PFSK-1 (cell line): ENCODE results near the gene MYH10.

Source experiments
- FOXP2 ChIP-seq: optimal IDR thresholded peaks from 2 replicates; pipeline ENCODE3; 2011; ENCODE audit warnings: borderline replicate concordance, control low read depth, inconsistent platforms; ENCODE audit not compliant: insufficient read depth; ENCODE audit errors: extremely low read length, extremely low read depth
- TAF1 ChIP-seq: IDR thresholded peaks from 2 replicates; pipeline ENCODE4 v1.6.1; 2012; ENCODE audit warnings: low read length, control low read depth, borderline replicate concordance; ENCODE audit not compliant: insufficient read depth
- TF ChIP-seq, protein P1 (sequence below), 2 experiments: IDR thresholded peaks; 2 replicates each; pipeline versions ENCODE4 v1.6.1 to v1.8.0; 2011 to 2012; ENCODE audit warnings: low read depth in 2 of 2, low read length in 2 of 2, control low read depth in 1 of 2, inconsistent platforms in 1 of 2, mild to moderate bottlenecking in 1 of 2, moderate library complexity in 1 of 2; ENCODE audit not compliant: insufficient read depth in 1 of 2

DNA sequence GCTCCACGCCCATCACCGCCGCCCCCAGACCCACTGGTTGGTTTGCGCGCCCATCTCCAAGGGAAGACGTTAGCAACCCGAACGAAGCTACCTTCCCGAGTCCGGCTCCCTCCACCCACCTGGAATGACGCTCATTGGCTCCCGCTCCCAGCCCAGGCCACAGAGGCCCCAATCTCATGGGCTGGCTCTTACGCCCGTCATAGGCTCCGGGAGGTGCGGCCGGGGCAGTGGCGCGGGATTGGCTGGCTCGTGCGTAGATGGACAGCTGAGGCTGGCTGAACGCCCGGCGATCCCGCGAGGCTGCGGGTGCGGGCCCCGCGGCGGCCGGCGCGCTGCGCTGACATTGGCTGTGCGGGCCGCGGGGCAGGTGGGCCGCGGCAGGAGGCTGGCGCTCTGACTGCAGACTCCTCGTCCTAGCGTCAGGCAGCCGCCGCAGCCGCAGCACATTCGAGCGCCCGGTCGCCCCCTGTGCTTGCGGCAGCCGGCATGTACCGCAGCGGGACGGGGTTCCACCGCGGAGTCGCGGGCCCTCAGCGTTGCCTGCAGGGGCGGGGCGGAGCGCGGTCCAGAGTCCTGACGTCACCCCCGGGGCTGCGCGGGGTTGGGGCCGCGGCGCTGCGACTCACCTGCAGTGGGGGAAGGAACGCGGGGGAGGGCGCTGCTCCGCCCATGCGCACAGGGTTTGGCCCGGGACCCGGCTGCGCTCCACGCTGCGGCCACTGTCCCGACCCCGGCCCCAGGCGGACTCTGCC, 453 bp upstream of the MYH10 start:
- peak; percentile 52 for TF ChIP-seq FOXP2
- TF ChIP-seq, protein P1, sequence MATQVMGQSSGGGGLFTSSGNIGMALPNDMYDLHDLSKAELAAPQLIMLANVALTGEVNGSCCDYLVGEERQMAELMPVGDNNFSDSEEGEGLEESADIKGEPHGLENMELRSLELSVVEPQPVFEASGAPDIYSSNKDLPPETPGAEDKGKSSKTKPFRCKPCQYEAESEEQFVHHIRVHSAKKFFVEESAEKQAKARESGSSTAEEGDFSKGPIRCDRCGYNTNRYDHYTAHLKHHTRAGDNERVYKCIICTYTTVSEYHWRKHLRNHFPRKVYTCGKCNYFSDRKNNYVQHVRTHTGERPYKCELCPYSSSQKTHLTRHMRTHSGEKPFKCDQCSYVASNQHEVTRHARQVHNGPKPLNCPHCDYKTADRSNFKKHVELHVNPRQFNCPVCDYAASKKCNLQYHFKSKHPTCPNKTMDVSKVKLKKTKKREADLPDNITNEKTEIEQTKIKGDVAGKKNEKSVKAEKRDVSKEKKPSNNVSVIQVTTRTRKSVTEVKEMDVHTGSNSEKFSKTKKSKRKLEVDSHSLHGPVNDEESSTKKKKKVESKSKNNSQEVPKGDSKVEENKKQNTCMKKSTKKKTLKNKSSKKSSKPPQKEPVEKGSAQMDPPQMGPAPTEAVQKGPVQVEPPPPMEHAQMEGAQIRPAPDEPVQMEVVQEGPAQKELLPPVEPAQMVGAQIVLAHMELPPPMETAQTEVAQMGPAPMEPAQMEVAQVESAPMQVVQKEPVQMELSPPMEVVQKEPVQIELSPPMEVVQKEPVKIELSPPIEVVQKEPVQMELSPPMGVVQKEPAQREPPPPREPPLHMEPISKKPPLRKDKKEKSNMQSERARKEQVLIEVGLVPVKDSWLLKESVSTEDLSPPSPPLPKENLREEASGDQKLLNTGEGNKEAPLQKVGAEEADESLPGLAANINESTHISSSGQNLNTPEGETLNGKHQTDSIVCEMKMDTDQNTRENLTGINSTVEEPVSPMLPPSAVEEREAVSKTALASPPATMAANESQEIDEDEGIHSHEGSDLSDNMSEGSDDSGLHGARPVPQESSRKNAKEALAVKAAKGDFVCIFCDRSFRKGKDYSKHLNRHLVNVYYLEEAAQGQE (IDR thresholded peaks at IDR 0.05; ENCODE audit: insufficient read depth in 1 of 2, low read depth in 2 of 2, low read length in 2 of 2), result no peak
- no peak for TF ChIP-seq TAF1
